ENCODE results near the gene RS1.

The RS1 gene

GRCh38 chrX:18676050-18676449, 4.1 kb upstream of the RS1 start:
- TF ChIP-seq CTCF (IDR thresholded peaks at IDR 0.05; ENCODE audit: insufficient read depth, low read length) (no peak), REST (IDR thresholded peaks at IDR 0.05; ENCODE audit: insufficient replicate concordance, low read depth) (no peak), SPI1 (IDR thresholded peaks at IDR 0.05; ENCODE audit: borderline replicate concordance, low read depth) (no peak), POLR2AphosphoS5 (IDR thresholded peaks at IDR 0.05; ENCODE audit: low read depth) (no peak), GABPA (IDR thresholded peaks at IDR 0.05; ENCODE audit: low read depth) (no peak)
- Histone ChIP-seq H3K4me3 (replicated peaks; ENCODE audit: insufficient read depth, low read length) (no peak overlapping the region), H3K27ac (replicated peaks) (no peak overlapping the region), H3K27me3 (ENCODE audit: insufficient read depth, poor library complexity, severe bottlenecking) (no peaks in the 10 kb centered on the region)
- no peak for DNase-seq (ENCODE audit: low read depth in 1 of 2, low spot score in 1 of 2)

GRCh38 chrX:18674788-18675735, 3.2 kb upstream of the RS1 start:
- Histone ChIP-seq H3K27ac (replicated peaks) (peak overlapping the region; percentile 81), H3K27me3 (ENCODE audit: insufficient read depth, poor library complexity, severe bottlenecking) (no peaks in the 10 kb centered on the region), H3K4me3 (replicated peaks; ENCODE audit: insufficient read depth, low read length) (peak overlapping the region; percentile 56)
- TF ChIP-seq REST (IDR thresholded peaks at IDR 0.05; ENCODE audit: insufficient replicate concordance, low read depth) (no peak), POLR2AphosphoS5 (IDR thresholded peaks at IDR 0.05; ENCODE audit: low read depth) (no peak), GABPA (IDR thresholded peaks at IDR 0.05; ENCODE audit: low read depth) (peak; percentile 50), CTCF (IDR thresholded peaks at IDR 0.05; ENCODE audit: insufficient read depth, low read length) (no peak)
- DNase-seq (ENCODE audit: low read depth in 1 of 2, low spot score in 1 of 2), result peak; percentile 30 to 67

DNA sequence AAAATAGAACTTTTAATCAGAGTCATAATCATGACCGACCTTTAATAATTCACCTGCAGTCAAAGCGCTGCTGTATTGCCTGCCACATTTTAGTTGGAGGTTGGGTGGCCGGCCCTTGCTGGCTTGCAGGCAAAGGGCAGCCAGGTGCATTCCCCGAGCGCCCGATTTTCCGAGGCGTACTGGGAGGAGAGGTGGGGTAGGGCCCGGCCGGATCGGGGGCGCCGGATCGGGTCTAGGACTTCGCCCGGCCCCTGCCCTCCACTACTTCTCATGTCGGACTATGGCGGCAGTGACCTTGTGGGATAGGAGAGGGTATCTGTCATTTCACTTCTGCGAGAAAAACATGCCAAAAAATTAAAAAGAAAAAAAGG, 2.5 kb upstream of the RS1 start:
- no peaks in the 10 kb centered on the region for H3K27me3 ChIP-seq (ENCODE audit: insufficient read depth, poor library complexity, severe bottlenecking)
- peak overlapping the region; percentile 47 for H3K4me3 ChIP-seq (replicated peaks; ENCODE audit: insufficient read depth, low read length)
- peak overlapping the region; percentile 66 for H3K27ac ChIP-seq (replicated peaks)
- no peak for TF ChIP-seq POLR2AphosphoS5 (IDR thresholded peaks at IDR 0.05; ENCODE audit: low read depth)
- TF ChIP-seq GABPA (IDR thresholded peaks at IDR 0.05; ENCODE audit: low read depth), result no peak
- no peak for TF ChIP-seq CTCF (IDR thresholded peaks at IDR 0.05; ENCODE audit: insufficient read depth, low read length)
- TF ChIP-seq SPI1 (IDR thresholded peaks at IDR 0.05; ENCODE audit: borderline replicate concordance, low read depth), result no peak
- TF ChIP-seq REST (IDR thresholded peaks at IDR 0.05; ENCODE audit: insufficient replicate concordance, low read depth), result no peak
- DNase-seq (ENCODE audit: low read depth in 1 of 2, low spot score in 1 of 2), result no peak
